Measurements from ENCODE around the gene IL3. TPM values are rescaled to one million over a fixed set of nuclear protein-coding genes. Genes with fewer than 3 reads are reported as not detected.

Gene IL3
- total and polyA plus RNA-seq, 2 of the 4 experiments (the other 2 are of a cell fraction): not detected

- TF ChIP-seq CEBPB (IDR thresholded peaks at IDR 0.05; ENCODE audit: low read depth, low read length): no peak
- TF ChIP-seq CTCF (conservative IDR thresholded peaks at IDR 0.05; ENCODE audit: low read depth, low read length): no peak
- no peak for TF ChIP-seq RCOR1 (IDR thresholded peaks at IDR 0.05; ENCODE audit: insufficient replicate concordance, low read length)
- no peak for TF ChIP-seq SMC3 (IDR thresholded peaks at IDR 0.05; ENCODE audit: low read depth, low read length)
- TF ChIP-seq MAFK (IDR thresholded peaks at IDR 0.05; ENCODE audit: low read depth, low read length): no peak
- no peak for TF ChIP-seq RFX5 (IDR thresholded peaks at IDR 0.05; ENCODE audit: low read depth, low read length)
- TF ChIP-seq MXI1 (IDR thresholded peaks at IDR 0.05; ENCODE audit: borderline replicate concordance, low read depth, low read length): no peak
- no peak for TF ChIP-seq USF2 (IDR thresholded peaks at IDR 0.05; ENCODE audit: low read depth, low read length)
- H3K4me2 ChIP-seq (ENCODE audit: low read depth, low read length): no peak overlapping the region
- H4K5ac ChIP-seq (ENCODE audit: low read depth, low read length): no peak overlapping the region
- no peaks in the 10 kb centered on the region for H3K36me3 ChIP-seq (ENCODE audit: control insufficient read depth, insufficient read depth, low read length)
- peak overlapping the region; percentile 47 for H2AK9ac ChIP-seq (replicated peaks; ENCODE audit: low read depth, low read length, poor library complexity)
- BruUV-seq (replicated peaks): no TSS peak
- intact Hi-C loops (cut with micrococcal nuclease) (no loop called here), dilution Hi-C loops (cut with HindIII; ENCODE audit: low sequenced_read_pairs, unreplicated experiment) (no loop called here), in situ Hi-C loops (cut with MboI; ENCODE audit: low sequenced_read_pairs) (loop anchor here (25.0 kb wide), 1 partner anchor 407 kb away; the partner anchor contains the start of gene IRF1)
- no peak overlapping the region for H3K27ac ChIP-seq (ENCODE audit: insufficient read depth, low read length)
- 0 out of 2 replicates have a peak overlapping the region, but pooled peaks have one; percentile 39 for H2AK5ac ChIP-seq (ENCODE audit: low read depth, low read length)
- H4K20me1 ChIP-seq (ENCODE audit: insufficient read depth, low read length): no peaks in the 10 kb centered on the region
- no peak overlapping the region for H3K4me3 ChIP-seq (ENCODE audit: insufficient read depth, low read depth, low read length)
- ChIA-PET CTCF (no interaction called here), POLR2A (ENCODE audit: unreplicated experiment) (no interaction called here)
- H3K18ac ChIP-seq (ENCODE audit: low read depth, low read length): no peak overlapping the region
- H2AFZ ChIP-seq (replicated peaks; ENCODE audit: low read length, poor library complexity): no peak overlapping the region
- H3K79me1 ChIP-seq (ENCODE audit: low read depth in 1 of 2, low read length in 2 of 2): no peaks in the 10 kb centered on the region
- H3K27me3 ChIP-seq (ENCODE audit: control insufficient read depth, insufficient read depth, low read length): no peaks in the 10 kb centered on the region
- H4K91ac ChIP-seq (ENCODE audit: insufficient read depth, low read depth, low read length): no peak overlapping the region
- no peak overlapping the region for H2BK20ac ChIP-seq (ENCODE audit: low read depth, low read length)
- no peak overlapping the region for H3K4ac ChIP-seq (ENCODE audit: low read depth, low read length)
- H2BK15ac ChIP-seq (ENCODE audit: low read depth, low read length): no peak overlapping the region
- H2BK120ac ChIP-seq (ENCODE audit: low read depth, low read length): no peak overlapping the region
- H3K56ac ChIP-seq (ENCODE audit: extremely low read depth, insufficient read depth, low read length): no peak overlapping the region
- H3K9me1 ChIP-seq (ENCODE audit: insufficient read depth, low read length): peaks cover 11% of the 10 kb centered on the region
- no peak overlapping the region for H3K9ac ChIP-seq (ENCODE audit: low read depth, low read length)
- ATAC-seq (ENCODE audit: low read depth): no peak
- H3K23ac ChIP-seq (ENCODE audit: low read depth, low read length): no peak overlapping the region
- no peak overlapping the region for H4K8ac ChIP-seq (ENCODE audit: low read depth in 2 of 2, low read length in 2 of 2)
- no peak overlapping the region for H3K14ac ChIP-seq (replicated peaks; ENCODE audit: low read depth, low read length)
- H3K4me1 ChIP-seq (ENCODE audit: control insufficient read depth, insufficient read depth, low read length): peaks cover 6% of the 10 kb centered on the region
- H2BK5ac ChIP-seq (ENCODE audit: low read depth, low read length, poor library complexity, severe bottlenecking): no peak overlapping the region
- DNase-seq: no peak
- no peaks in the 10 kb centered on the region for H3K9me3 ChIP-seq (ENCODE audit: control insufficient read depth, insufficient read depth, low read length)
- WGBS, 2 experiments (ENCODE audit: extremely low coverage in 2 of 2, insufficient read length in 1 of 2): 92% methylated on average over 2 of the region's 3 CpGs; no CpG with 5 or more reads in 1 of the 2 experiments
Observed at GRCh38 chr5:132080595-132080994, 20.1 kb downstream of the IL3 start.
